ENCODE measurements around the gene KIAA0040. TPM values are rescaled to one million over a fixed set of nuclear protein-coding genes. Genes with fewer than 3 reads are reported as not detected.

The KIAA0040 gene
- total RNA-seq, 1 donor from 2014 or later = not detected

DNA sequence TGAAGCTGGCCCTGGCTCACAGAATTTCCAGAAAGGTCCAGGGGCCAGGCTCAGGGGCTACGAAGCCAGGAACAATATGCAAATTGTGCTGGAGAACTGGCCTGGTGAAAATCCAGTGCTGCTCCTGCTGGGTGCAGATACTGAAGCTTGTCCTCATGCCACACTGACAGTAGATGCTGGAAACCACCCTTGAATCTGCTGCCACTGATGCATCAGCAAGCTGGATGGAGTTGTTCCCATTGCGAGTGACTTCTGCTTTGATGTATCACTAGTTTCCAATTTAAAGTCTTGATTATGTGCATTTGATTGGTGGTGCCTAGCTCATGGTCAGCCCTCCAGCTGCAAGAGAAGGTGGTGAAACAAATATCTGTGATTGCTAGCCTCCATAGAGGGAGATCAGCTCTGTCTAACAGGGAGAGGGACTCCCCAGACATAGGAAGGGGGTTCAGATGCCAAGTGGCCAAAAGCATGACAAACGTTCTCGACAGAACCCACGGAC lies 11.0 kb upstream of the KIAA0040 start:
- no peak for DNase-seq (ENCODE audit: low read depth)

DNA sequence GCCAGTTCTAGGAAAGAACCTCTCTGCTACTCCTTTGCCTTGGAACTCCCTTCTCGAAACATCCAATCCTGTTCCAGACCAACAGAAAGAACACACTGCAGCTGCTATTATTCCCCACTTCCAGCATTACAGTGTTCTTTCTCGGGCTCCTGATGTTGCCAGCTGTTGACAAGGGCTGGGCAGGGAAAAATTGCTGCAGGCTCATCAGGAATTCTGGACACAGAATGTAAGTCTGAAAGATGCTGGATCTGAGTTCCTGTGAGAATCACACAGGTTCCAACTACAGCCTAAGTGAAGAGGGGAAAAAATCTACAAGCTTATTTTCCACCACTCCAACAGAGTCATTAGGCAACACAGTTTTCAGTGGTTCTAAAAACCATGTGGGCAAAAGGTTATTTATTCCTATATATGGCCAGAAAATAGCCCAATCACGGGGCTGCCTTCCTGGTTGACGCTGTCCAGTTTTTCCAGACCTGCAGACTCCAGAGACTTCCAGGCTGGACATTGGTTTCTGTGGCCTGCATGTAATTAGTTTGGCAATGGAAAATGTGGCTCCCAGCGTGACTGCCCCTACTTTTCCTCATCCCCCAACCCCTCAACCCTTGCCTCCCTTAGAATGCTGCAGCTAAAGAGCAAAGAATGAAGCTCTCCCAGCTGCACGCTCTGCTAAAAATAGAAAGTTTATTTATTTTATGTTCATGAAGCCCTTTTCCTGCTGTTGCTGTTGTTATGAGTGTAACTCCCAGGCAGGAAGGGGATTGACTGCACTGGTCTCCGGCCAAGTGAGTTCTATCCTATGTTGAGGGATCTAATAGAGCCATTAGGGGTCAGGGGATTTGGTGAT lies 8.3 kb upstream of the KIAA0040 start:
- no peak for DNase-seq (ENCODE audit: low read depth)

DNA sequence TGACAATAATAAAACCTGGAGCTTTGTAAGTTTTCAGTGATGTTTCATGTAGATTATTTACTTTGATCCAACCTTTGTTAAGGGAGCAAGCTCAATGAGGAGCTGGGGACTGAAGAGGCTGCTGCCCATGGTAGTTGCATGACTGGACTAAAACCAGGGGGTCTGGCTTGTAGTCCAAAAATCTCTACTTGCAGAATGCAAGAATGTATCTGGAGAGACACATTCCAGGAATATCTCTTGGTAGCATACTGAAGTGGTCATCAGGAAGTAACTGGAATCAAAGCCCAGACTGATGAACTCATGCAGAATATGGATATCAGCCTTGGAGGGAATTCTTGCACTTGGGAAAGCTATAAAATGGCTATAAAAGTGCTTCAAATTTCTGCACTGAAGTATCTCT lies 5.8 kb upstream of the KIAA0040 start:
- DNase-seq (ENCODE audit: low read depth) = no peak

DNA sequence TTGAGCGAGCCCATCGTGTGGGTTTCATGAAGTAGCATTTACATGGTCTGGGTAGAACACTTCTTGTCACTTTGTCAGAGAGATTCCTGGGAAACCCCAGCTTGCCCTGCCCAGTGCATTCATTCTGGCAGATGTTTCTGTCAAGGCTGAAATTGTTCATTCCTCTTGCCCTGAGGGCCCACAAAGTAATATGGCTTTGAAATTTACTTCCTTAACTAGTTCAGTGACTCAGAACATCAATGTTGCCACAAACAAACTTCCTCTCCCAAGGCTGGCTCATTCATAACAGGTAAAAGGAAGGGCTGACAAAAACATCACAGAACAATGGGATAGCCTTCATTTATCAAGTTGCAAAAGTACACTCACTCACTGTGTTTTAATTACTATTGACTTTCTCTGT lies 5.0 kb upstream of the KIAA0040 start:
- DNase-seq (ENCODE audit: low read depth) = no peak

DNA sequence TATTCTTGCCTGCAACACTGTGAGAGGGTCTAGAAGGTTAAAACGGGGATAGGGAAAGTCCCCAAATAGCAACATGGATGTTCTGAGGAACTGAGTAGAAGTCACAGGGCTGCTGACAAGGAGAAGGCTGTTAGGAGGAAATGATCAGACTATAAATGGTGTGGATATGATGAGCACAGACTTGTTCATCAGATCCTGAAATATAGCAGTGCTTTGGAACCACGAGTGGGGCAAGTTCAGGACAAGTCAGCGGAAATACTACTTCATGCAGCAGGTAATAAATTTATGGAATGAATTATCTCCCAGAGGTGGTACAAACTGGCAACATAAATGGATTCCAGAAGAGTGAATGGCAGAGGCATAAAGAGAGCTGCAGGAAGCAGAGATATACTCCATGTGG lies 3.2 kb upstream of the KIAA0040 start:
- DNase-seq (ENCODE audit: low read depth) = no peak

DNA sequence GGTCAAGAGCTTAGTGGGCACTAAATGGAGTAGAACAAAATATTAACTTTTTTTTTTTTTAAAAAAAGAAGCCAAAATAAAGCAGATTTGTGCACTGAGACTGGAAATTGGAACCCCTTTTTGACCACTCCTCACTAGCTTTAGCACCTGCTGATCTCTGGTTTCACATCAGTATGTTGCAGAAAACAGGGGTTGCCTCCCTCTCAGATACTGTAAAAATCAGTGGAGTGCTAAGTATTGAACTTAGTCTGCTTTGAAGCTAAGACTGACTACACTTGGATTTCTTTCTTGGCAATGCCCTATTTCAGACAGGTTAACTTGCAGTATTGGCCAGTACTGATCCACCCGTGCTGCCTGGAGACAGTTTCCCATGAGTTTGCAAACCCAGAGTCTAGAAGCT lies 2.7 kb upstream of the KIAA0040 start:
- DNase-seq (ENCODE audit: low read depth) = no peak

DNA sequence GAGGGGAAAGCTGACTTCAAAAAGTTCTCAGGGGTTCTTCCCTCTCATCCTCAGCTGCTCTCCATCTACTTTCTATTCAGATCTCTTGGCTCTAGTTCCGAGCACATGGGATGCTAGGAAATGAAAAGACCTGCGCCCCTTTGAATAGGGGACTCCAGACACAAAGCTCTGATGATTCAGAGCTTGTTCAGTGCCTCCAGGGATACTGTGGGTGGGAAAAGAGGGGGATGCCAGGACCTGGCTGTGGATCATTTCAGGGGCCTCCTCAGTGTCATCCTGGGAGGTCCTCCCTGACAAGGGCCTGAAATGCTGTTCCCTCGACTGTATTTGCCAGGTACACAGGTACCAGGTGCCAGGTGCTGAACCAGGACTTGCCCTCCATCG lies 943 bp upstream of the KIAA0040 start:
- DNase-seq (ENCODE audit: low read depth) = no peak

DNA sequence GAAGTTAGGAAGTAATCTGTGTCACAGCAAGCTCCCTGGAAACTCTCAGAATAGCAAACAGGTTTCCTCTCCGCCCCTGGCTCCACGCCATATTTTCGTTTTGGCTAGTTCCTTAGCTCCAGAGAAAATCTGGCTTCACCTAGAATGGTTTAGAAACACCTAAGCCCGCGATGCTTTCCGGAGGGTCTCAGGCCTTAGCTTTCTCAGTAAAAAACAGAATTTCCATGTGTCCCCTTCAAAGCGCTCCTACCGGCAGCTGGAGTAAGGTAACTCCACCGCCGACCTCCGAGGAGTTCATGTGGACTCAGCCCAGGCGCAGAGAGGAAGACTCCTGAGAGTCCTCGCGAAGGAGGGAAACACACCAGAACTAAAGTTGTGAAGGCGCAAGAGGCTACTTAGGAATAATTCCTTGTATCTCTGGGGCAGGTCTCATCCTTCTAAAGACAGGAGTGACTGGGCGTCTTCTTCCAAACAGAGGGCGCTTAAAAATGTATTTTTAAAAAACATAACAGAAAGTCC lies 406 bp downstream of the KIAA0040 start:
- peak; percentile 11 for DNase-seq (ENCODE audit: low read depth)

DNA sequence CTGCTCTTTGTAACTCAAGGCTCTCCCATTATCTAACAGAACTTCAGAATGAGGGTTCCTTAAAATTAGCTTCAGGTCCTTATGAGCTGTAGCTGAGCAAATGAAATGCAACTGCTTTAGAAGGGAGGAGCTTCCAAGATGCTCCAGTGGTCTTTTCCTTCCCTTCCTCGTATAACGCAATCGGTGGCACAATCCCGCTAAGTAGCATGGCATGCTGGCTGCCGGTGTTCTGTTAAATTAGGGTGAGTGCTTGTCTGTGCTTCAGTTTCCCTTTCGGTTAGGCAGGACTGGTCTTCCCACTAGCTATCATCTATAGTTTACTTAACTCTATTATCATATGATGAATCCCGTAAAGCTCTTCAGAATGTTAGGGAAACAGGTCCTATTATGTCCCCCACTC lies 917 bp downstream of the KIAA0040 start:
- DNase-seq (ENCODE audit: low read depth) = peak; percentile 1

DNA sequence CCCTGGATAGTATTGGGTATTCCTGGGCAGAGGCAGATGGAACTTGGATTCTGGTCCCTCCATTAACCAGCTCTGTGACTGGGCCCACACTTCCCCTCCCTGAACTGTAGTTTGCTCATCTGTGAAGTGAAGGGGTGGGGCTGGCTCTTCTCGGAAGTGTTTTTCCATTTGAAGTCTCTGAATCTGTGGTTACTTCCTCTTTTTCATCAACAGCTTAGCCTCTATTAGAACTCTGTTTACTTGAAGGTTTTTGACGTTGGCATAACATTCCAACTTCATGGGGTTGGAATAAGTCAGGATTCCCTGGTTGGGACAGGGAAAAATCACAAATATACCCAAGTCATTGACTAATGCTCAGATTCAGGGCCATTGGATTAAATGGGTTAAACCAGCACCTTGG lies 3.6 kb downstream of the KIAA0040 start:
- no peak for DNase-seq (ENCODE audit: low read depth)

DNA sequence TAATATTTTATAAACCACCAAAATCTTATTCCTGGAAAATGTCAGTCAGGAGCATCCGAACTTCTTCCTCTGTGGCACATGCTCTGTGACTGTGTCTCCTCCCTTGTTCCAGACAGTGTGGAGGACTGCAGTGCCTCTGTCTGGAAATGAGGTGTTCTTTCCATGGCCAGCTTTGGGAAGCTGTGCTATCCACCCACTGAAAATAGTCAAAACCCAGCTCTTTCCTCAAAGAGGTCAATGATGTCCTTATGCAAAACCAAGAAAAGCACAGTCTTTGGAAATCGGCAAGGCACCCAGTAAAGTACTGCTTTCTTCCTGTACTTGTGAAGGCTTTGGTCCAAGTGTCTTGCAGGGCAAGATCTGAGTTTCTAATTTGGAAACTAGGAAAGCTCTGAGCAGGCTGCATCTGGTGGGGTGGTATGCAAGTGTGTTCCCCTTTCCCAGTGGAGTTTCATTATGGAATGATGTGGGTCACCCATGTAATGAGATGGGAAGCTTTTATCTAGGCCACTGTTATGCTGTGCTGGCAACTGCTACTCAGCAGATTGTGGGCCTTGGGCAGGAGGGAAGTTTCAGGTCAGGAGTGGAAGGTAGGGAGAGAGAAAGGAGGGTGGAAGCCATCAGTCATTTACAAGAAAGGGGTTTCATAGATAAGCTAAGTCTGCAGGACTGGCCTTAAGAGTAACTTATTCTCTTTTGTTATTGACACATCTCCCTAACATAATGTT lies 6.0 kb downstream of the KIAA0040 start:
- DNase-seq (ENCODE audit: low read depth) = no peak

DNA sequence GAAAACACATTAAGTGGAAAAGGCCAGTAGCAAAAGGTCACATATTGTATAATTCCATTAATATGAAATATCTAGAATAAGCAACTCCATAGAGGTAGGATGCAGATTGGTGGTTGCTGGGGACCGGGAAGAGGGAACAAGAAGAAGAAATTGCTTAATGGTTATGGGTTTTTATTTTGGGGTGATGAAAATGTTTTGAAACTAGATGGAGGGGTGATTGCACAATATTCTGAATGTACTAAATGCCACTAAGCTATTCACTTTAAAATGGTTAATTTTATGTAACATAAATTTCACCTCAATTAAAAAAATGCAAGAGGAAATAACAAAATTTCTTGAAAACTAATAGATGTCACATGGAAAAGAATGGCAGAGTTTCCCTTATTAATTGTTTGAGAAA lies 6.7 kb downstream of the KIAA0040 start:
- no peak for DNase-seq (ENCODE audit: low read depth)

DNA sequence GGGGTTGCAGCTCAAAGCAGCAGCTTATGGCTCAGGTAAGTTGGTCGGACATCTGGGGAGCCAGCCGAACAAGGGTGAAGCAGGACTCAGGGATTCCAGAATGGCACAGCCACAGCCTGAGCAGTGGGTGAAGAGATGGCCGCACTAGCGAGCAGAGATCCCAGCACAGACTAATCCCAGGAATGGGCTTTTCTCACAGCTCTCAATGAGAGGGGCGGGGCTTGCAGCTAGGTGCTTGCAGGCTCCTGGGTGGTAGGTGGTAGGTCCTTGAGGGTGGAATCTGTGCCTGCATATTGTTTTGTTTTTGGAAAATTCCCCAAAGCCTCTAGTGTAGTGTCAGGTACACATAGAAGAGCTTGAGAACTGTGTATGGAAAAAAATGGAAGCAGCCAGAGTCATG lies 9.0 kb downstream of the KIAA0040 start:
- no peak for DNase-seq (ENCODE audit: low read depth)

DNA sequence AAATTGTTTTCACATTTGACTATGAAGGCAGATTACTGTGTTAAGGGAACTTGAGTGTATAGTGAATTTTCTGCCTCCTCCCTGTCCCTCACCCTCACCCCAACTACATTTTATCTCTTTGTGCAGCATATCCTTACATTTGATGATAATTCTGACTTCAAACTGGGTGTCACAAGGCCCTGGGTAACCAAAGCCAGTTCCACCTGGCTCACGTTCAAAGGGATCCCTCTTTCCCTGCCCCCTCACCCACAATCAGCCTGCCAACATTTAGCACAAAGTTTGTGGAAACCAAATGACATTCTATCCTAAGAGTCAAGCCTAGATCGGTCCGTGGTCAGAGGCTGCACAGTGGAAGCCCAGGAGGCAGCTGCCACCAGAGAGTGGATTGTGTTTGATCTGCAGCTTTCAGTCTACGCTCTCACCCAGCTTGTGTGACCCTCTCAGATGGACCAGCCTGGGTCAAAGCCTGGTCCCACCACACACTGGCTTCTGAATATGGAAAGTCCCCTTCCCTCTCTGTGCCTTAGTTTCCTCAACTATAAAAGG lies 10.3 kb downstream of the KIAA0040 start:
- no peak for DNase-seq (ENCODE audit: low read depth)

DNA sequence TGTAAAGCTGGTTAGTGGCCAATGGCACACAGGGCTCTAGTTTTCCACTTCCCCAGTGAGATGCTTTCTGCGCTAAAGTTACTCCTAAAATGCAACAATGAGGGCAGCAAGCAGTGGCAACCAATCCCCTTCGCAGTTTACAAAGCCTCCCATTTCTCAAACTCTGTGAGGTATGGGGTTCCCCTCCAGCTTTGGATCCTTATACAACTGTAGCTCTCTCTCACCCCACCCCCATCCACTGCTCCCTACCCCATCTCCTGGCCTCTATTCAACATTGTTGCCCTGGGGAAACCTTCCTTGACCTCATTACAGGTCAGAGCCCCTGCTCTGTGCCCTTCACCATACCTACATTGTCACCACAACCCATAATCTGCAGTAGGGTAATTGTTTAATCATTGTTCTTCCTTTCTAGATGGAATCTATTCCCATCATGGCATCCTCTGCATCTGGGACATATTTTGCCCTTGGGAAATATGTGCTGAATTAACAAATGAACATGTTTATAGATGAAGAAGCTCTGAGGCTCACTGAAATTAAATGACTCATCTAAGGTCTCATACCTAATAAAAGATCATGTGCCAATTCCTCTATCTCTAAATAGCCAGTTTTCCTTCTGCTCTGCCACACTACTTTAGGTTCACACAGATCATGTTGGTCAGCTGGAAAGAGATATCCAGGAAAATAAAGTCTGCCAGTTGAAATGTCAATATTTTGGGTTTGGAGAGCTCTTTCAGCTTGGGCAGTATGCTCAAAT lies 12.6 kb downstream of the KIAA0040 start:
- no peak for DNase-seq (ENCODE audit: low read depth)

DNA sequence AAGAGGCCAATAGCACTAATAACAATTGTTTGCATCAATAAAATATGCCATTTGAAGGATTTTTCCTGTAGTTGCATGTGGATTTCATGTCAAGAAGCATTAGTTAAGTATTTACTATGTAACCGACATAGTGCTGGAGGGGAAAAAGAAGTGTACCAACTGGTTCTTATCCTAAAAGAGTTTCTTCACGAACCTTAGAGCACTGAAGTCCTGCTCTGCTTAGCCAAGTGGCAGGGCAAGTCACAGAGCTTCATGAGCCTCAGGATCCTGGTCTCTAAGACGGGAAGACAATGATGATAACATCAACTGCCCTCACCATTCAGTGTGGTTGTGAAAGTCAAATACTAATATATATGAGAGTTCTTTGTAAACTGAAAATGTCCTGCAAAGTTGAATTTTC lies 14.1 kb downstream of the KIAA0040 start:
- no peak for DNase-seq (ENCODE audit: low read depth)

DNA sequence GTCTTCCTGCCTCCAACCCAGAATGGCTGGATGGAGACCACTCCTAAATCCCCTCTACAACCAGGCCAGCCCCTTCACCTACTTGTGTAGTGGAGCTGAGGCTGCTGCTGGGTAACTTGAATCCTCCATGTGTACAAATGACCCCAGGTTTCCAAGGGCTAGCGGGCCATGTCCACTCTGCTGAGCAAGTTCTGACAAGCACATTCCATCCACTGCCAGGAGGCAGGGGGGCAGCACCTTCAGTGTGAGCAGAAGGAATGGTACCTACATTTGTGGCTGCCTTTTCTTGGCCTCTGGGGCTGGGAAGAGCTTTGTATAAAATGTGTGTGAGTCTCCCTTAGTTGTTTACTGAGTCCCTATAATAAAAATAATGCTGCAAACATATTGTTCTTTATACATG lies 14.5 kb downstream of the KIAA0040 start:
- DNase-seq (ENCODE audit: low read depth) = no peak

DNA sequence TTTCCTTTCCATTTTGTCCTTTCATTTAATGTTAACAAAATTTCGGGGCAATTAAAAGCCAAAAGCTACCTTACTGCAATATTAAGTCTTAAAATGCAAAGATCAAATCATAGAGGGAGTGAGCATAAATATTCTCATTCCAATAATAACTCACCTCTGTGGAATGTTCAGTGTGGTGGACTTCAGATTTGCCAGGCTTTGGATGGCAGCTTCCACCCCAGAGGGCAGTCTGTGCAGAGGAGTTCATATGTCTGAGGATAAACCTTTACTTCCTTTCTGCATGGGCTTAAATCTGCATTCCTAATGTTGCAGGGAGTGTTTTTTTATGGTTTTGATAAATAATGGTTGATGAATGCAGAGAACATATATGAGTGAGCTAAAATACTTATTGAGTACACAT lies 16.3 kb downstream of the KIAA0040 start:
- DNase-seq (ENCODE audit: low read depth) = no peak

DNA sequence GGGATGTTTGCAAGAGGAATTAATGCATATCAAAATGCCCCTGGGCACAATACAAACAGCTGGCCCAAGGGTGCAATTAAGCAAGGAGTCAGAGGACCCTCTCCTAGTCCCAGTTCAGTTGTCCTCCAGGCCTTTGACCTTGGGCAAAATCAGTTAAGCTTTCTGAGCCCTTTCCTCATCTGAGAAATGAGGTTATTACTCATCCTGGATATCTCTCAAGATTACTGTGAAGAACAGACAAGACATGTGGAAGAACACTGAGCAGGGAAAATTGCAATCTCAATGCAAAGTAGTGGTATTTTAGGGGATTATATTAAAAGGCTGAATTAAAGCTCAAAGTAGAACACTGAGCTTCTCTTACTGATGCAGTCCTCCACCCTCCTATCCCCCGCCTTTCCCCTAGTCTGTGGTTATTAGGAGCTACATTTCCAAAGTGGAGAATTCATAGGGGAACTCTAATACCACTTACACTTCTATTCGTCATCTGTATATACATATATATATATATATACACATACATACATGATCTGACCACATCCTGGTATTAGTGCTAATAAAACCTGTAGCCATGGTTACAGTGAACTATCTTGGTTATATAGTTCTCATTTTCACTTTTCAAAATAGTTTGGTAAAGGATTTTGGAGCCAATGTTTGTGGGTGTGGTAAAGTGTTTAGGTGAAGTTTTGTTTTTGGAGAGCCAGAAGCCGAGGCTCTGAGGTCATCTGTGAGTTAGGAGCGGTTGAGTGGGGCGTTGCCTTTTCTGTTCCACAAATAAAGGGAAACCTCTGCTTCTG lies 18.1 kb downstream of the KIAA0040 start:
- no peak for DNase-seq (ENCODE audit: low read depth)

DNA sequence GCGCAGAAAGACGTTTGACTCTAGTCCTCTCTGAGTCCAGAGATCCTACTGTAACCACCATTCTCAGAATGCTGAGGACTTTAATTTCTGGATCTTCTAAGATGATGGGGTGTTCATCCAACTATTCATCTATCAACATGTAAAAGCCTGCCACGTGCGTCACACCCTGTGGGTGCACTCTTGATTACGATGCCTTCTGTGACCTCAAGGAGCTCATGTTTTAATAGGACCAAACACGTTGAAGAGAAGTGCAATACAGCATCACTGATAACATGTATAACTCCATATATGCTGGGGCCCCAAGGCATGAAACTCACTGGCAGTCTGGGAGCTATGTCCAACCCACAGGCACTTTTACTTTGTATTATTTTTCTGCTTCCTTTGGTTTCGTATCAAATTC lies 19.0 kb downstream of the KIAA0040 start:
- DNase-seq (ENCODE audit: low read depth) = no peak

DNA sequence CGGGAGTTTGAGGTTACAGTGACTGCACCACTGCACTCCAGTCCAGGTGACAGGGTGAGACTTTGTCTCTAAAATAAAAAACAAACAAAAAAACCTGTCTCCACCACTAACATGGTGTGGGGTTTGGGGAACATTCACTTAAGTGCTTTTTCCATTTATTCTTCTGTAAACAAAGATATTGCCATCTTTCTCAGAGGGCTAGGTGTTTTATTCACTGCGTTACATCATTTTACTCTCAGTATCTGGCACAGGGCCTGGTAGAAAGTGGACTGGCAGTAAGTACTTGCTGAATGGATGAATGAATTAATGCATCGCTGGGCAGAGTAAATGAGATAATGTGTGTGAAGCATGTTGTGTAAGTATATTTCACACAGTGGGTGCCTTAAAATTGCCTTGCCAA lies 20.1 kb downstream of the KIAA0040 start:
- DNase-seq (ENCODE audit: low read depth) = no peak
